GM12875 (cell line): ENCODE data around the gene CLEC12A.
"Not testable (repeated sequence)": the region's sequence is repeated elsewhere in the genome, so short reads cannot be mapped to it uniquely, and the experiment has no call there.

Experiments
- H3K4me3 ChIP-seq: one replicate; pipeline ENCODE4 v1.5.1; 2011; ENCODE audit warnings: low read depth, low read length, control low read depth
- TF ChIP-seq, protein P1 (sequence below): IDR thresholded peaks from 2 replicates; pipeline ENCODE4 v1.5.1; 2011; ENCODE audit warnings: low read depth, mild to moderate bottlenecking, control low read depth, inconsistent platforms, low read length, moderate library complexity, borderline replicate concordance; ENCODE audit not compliant: insufficient read depth

The CLEC12A gene

DNA sequence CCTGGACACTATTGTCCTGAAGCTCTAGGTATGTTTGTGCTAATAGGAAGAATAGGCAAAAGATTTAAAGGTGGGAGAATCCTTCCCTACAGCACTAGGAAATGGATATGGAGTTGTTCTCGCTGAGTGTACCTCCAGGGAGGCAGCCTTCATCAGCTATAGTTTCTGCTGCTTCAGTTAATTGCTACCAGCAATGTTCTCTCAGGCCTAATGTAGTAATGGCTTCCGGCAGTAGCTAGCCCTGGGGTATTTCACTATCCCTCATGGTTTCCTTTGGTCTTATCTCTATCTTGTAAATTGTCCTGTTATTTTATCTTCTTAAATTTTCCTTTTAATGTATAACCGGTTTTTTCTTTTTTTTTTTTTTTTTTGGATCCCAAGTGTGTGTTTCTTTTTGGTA lies 9.3 kb upstream of the CLEC12A start:
- TF ChIP-seq, protein P1, sequence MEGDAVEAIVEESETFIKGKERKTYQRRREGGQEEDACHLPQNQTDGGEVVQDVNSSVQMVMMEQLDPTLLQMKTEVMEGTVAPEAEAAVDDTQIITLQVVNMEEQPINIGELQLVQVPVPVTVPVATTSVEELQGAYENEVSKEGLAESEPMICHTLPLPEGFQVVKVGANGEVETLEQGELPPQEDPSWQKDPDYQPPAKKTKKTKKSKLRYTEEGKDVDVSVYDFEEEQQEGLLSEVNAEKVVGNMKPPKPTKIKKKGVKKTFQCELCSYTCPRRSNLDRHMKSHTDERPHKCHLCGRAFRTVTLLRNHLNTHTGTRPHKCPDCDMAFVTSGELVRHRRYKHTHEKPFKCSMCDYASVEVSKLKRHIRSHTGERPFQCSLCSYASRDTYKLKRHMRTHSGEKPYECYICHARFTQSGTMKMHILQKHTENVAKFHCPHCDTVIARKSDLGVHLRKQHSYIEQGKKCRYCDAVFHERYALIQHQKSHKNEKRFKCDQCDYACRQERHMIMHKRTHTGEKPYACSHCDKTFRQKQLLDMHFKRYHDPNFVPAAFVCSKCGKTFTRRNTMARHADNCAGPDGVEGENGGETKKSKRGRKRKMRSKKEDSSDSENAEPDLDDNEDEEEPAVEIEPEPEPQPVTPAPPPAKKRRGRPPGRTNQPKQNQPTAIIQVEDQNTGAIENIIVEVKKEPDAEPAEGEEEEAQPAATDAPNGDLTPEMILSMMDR: no peak

DNA sequence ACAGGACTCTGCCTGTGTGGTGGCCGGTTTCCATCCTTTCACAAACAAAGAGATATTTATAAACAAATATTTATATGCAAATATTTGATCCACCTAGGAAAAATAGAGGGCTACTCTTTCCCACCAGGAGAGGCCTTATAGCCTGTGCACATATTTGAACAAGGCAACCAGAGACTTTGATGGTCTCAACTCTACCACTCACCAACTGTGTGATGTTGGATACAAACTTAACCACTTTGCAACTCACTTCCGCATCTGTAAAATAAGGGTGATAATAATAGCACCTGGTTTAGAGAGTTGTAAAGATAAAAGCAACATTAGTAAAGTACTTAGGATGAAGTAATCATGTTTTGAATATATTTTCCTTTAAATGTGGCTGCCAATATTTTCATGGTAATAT lies 1.5 kb upstream of the CLEC12A start:
- no peak overlapping the region for H3K4me3 ChIP-seq
- TF ChIP-seq, protein P1: no peak

More for the DNA sequence above, 9.3 kb upstream of the CLEC12A start:
- no peak overlapping the region for H3K4me3 ChIP-seq

DNA sequence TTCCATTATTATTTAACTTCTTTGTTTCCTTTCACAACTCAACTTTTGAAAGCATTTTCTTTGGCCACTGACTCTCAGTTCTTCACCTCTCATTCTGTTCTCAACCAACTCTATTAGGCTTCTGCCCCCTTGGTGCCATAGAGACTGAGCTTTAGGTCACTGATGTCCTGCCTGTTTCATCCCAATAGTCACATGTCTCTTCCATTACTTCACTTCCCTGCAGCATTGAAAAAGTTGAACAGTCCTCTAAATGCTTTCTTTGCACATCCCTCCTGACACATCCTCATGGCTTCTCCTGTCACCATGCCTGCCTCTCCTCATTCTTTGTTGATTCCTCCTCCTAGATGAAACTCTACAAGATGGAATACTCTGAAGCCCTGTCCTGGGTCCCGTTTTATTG lies 2.7 kb downstream of the CLEC12A start:
- no peak overlapping the region for H3K4me3 ChIP-seq
- TF ChIP-seq, protein P1: no peak

DNA sequence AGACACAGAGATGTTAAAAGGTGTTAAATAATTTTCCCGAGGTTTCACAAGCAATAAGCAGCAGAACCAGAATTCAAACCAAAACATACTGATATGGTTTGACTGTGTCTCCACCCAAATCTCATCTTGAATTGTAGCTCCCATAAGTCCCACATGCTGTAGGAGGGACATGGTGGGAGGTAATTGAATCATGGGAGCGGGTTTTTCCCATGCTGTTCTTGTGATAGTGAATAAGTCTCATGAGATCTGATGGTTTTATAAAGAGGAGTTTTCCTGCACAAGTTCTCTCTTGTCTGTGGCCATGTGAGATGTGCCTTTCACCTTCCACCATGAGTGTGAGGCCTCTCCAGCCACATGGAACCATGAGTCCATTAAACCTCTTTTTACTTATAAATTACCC lies 3.5 kb downstream of the CLEC12A start:
- H3K4me3 ChIP-seq: not testable (repeated sequence)

DNA sequence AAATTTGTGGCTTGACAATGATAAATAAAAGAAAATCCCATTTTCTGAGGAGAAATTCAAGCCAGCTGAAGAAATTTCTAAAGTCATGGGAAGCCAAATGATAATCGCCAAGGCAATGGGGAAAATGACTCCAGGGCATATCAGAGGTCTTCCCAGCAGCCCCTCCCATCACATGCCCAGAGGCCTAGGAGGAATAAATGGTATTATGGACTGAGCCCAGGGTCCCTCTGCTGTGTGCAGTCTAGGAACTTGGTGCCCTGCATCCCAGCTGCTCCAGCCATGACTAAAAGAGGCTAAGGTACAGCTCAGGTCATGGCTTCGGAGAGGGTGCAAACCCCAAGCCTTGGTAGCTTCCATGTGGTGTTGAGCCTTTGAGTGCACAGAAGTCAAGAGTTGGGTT lies 4.4 kb downstream of the CLEC12A start:
- no peak overlapping the region for H3K4me3 ChIP-seq
- TF ChIP-seq, protein P1: no peak

DNA sequence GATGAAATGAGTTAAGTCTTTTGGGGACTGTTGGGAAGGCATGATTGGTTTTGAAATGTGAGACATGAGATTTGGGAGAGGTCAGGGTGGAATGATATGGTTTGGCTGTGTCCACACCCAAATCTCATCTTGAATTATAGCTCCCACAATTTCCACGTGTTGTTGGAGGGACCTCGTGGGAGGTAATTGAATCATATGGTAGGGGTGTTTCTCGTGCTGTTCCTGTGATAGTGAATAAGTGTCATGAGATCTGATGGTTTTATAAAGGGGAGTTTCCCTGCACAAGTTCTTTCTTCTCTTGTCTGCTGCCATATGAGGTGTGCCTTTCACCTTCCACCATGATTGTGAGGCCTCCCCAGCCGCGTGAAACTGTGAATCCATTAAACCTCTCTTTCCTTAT lies 5.4 kb downstream of the CLEC12A start:
- not testable (repeated sequence) for H3K4me3 ChIP-seq

DNA sequence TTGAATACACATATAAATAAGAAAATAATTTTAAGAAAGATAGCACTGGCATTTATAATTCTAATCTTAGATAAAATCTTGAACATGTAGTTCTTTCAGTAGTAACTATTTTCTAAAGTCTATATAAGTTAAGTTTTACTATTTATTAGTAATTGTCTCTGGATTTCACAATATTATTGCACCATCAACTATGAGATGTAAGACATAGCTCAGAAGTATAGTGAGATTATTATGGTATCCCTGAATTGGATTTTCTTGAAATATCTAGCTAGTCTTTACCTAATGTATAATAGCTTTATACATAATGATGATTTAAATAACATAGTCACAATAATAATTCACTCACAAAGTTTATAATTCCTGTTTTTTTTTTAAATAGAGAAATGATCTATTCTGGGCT lies 6.7 kb downstream of the CLEC12A start:
- TF ChIP-seq, protein P1: no peak
- H3K4me3 ChIP-seq: no peak overlapping the region

DNA sequence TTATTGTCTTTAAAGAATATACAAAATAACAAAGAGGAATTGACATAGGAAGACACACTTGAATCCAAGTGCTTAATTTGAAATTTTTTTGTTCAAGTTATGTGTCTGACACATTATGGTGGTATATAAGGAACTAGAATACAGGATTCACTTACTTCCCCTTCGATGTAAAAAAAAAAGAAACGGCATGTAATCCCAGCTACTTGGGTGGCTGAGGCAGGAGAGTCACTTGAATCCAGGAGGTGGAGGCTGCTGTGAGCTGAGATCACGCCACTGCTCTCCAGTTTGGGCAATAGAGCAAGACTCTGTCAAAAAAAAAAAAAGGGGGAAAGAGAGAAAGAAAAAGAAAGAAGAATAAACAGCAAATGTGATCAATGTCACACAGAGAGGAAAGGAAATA lies 8.9 kb downstream of the CLEC12A start:
- TF ChIP-seq, protein P1: no peak
- H3K4me3 ChIP-seq: no peak overlapping the region
